K562 (cell line): ENCODE measurements around the gene AWAT1. TPM values are rescaled to one million over a fixed set of nuclear protein-coding genes. Genes with fewer than 3 reads are reported as not detected.

ENCODE experiments used
- ATAC-seq: fragments of 200-7000 bp; cut with Tn5 transposase; 3 replicates; pipeline ENCODE4 v1.9.1; 2020; ENCODE audit warnings: moderate library complexity
- BruUV-seq: library from RNA; stranded (reverse); fragments of 400-500 nt; replicated peaks from 2 replicates; lab custom pipeline; 2021; lab: Mats Ljungman, UMichigan
- CTCF ChIA-PET: fragments of 300-600 bp; formaldehyde crosslinking; extraction: SDS; loops from one replicate; lab custom pipeline; 2021; ENCODE audit warnings: low intra/inter-chr PET ratio; lab: Yijun Ruan, JAX
- POLR2A ChIA-PET: fragments of 300-600, 350-650 bp; sonication (Branson Sonifier 250); formaldehyde crosslinking; extraction: SDS; loops from one replicate; lab custom pipeline; 2021; ENCODE audit warnings: antibody characterized with exemption, inconsistent platforms; lab: Yijun Ruan, JAX
- DNase-seq, 4 experiments: peaks; one replicate each; pipeline versions ENCODE4 v3.0.0 to v3.0.0-alpha.2; 2011 to 2018; ENCODE audit warnings: low spot score in 3 of 4, mixed read lengths in 3 of 4; ENCODE audit errors: extremely low read depth in 1 of 4
- FAIRE-seq: peaks from 2 replicates; lab custom pipeline; 2011; peaks lifted over from hg19 to GRCh38; lab: Jason Lieb, UNC
- H2AFZ ChIP-seq: 2 replicates; pipeline ENCODE4 v1.6.0; 2011; ENCODE audit warnings: low read depth, low read length, control low read depth, inconsistent platforms
- H3K27ac ChIP-seq: fragments of 200-600 bp; 3 replicates; pipeline ENCODE4 v1.8.0; 2011; ENCODE audit warnings: low read depth, mild to moderate bottlenecking, control low read depth, inconsistent platforms, low read length, moderate library complexity, mixed read lengths; ENCODE audit errors: extremely low read depth
- H3K27me3 ChIP-seq, 2 experiments: fragments of 300-600 bp in 1 of 2; 2 replicates in 1 of 2; 3 replicates in 1 of 2; pipeline versions ENCODE4 v1.6.0 to v1.8.0; 2011; ENCODE audit warnings: inconsistent platforms in 2 of 2, low read length in 2 of 2, mild to moderate bottlenecking in 1 of 2, mixed read lengths in 1 of 2, moderate library complexity in 1 of 2; ENCODE audit not compliant: control insufficient read depth in 2 of 2, insufficient read depth in 2 of 2
- H3K36me3 ChIP-seq: fragments of 300-600 bp; 3 replicates; pipeline ENCODE4 v1.8.0; 2011; ENCODE audit warnings: mild to moderate bottlenecking, low read length, inconsistent platforms; ENCODE audit not compliant: control insufficient read depth, insufficient read depth
- H3K4me1 ChIP-seq, 2 experiments: fragments of 200-600 bp in 1 of 2; replicated peaks in 1 of 2; 2 replicates in 1 of 2; 3 replicates in 1 of 2; pipeline versions ENCODE4 v1.5.1 to v1.8.0; 2011; ENCODE audit warnings: inconsistent platforms in 2 of 2, low read length in 2 of 2, mild to moderate bottlenecking in 1 of 2, mixed read lengths in 1 of 2, moderate library complexity in 1 of 2; ENCODE audit not compliant: control insufficient read depth in 2 of 2, insufficient read depth in 2 of 2
- H3K4me2 ChIP-seq: 2 replicates; pipeline ENCODE4 v1.6.1; 2011; ENCODE audit warnings: low read length, control low read depth, inconsistent platforms, mixed read lengths; ENCODE audit not compliant: insufficient read depth
- H3K4me3 ChIP-seq: fragments of 200-600 bp; sonication (generic), shearing (Covaris generic); 2 replicates; pipeline ENCODE4 v1.5.1; 2016; ENCODE audit warnings: control low read depth, inconsistent platforms
- H3K79me2 ChIP-seq: fragments of 200-600 bp; 3 replicates; pipeline ENCODE4 v1.8.0; 2011; ENCODE audit warnings: low read length, inconsistent platforms; ENCODE audit not compliant: control insufficient read depth, insufficient read depth
- H3K9ac ChIP-seq, 2 experiments: 2 replicates each; pipeline versions ENCODE4 v1.6.0 to v1.6.1; 2011; ENCODE audit warnings: low read depth in 2 of 2, low read length in 2 of 2, control low read depth in 1 of 2, inconsistent platforms in 1 of 2, mild to moderate bottlenecking in 1 of 2, mixed read lengths in 1 of 2; ENCODE audit not compliant: insufficient read depth in 1 of 2
- H3K9me1 ChIP-seq: one replicate; pipeline ENCODE4 v1.6.0; 2011; ENCODE audit warnings: inconsistent platforms, mild to moderate bottlenecking, low read length, moderate library complexity; ENCODE audit not compliant: control insufficient read depth, insufficient read depth
- H3K9me3 ChIP-seq: replicated peaks from 2 replicates; pipeline ENCODE4 v1.5.1; 2011; ENCODE audit warnings: low read depth, low read length, inconsistent platforms; ENCODE audit not compliant: control insufficient read depth, insufficient read depth
- H4K20me1 ChIP-seq: replicated peaks from 2 replicates; pipeline ENCODE4 v1.6.1; 2011; ENCODE audit warnings: low read length, inconsistent platforms, mixed read lengths; ENCODE audit not compliant: control insufficient read depth, insufficient read depth
- CAMTA2 ChIP-seq: fragments of 250-450 bp; sonication (Bioruptor Pico); conservative IDR thresholded peaks from 2 replicates; pipeline ENCODE4 v1.5.1; 2022
- CREB1 ChIP-seq, 2 experiments: sonication (generic) in 1 of 2; formaldehyde crosslinking in 1 of 2; IDR thresholded peaks; 2 replicates each; pipeline versions ENCODE4 v1.6.1 to v1.8.0; 2012 to 2022; ENCODE audit warnings: inconsistent platforms in 1 of 2, mild to moderate bottlenecking in 1 of 2, missing genetic modification reagents in 1 of 2, moderate library complexity in 1 of 2
- E2F3 ChIP-seq: fragments of 250-450 bp; sonication (Bioruptor Pico); IDR thresholded peaks from 2 replicates; pipeline ENCODE4 v1.4.0; 2020; ENCODE audit warnings: mild to moderate bottlenecking
- KLF6 ChIP-seq: fragments of 250-450 bp; sonication (Bioruptor Pico); IDR thresholded peaks from 2 replicates; pipeline ENCODE4 v1.4.0; 2020; ENCODE audit warnings: mild to moderate bottlenecking, moderate library complexity, borderline replicate concordance
- NELFE ChIP-seq: IDR thresholded peaks from 2 replicates; pipeline ENCODE4 v1.6.1; 2011; ENCODE audit warnings: mild to moderate bottlenecking; ENCODE audit not compliant: insufficient read depth, insufficient read length
- NONO ChIP-seq, 2 experiments: fragments of 200-400 bp in 1 of 2; fragments of 450-650 bp in 1 of 2; formaldehyde crosslinking in 1 of 2; IDR thresholded peaks; 2 replicates each; pipeline ENCODE4 v1.6.1; 2017; ENCODE audit warnings: low read depth in 2 of 2, mild to moderate bottlenecking in 2 of 2, moderate library complexity in 2 of 2, low read length in 1 of 2
- PHF8 ChIP-seq: fragments of 200-600 bp; sonication (generic); IDR thresholded peaks from 2 replicates; pipeline ENCODE4 v1.6.1; 2012; ENCODE audit warnings: mixed run types, mild to moderate bottlenecking, inconsistent platforms, low read length, moderate library complexity, borderline replicate concordance
- RBFOX2 ChIP-seq: fragments of 200-400 bp; formaldehyde crosslinking; IDR thresholded peaks from 2 replicates; pipeline ENCODE4 v1.6.1; 2017; ENCODE audit warnings: low read depth, mild to moderate bottlenecking, low read length, moderate library complexity
- SMC3 ChIP-seq: conservative IDR thresholded peaks from 2 replicates; pipeline ENCODE4 v1.6.1; 2011; ENCODE audit warnings: low read depth, low read length, improper control_type of control experiment; ENCODE audit not compliant: insufficient read depth
- TRIM24 ChIP-seq, 2 experiments: fragments of 450-650 bp; IDR thresholded peaks; 2 replicates each; pipeline ENCODE4 v1.6.1; 2016
- ZC3H8 ChIP-seq: fragments of 450-650 bp; IDR thresholded peaks from 2 replicates; pipeline ENCODE4 v1.6.1; 2017
- ZNF143 ChIP-seq: sonication (generic); formaldehyde crosslinking; IDR thresholded peaks from 2 replicates; pipeline ENCODE4 v1.9.0; 2022; ENCODE audit warnings: mild to moderate bottlenecking, missing genetic modification reagents
- ZNF75A ChIP-seq: fragments of 450-650 bp; formaldehyde crosslinking; IDR thresholded peaks from 2 replicates; pipeline ENCODE4 v1.4.0; 2020; ENCODE audit warnings: mild to moderate bottlenecking
- WGBS: fragments of 100-300 bp; shearing (Covaris generic); methylation state at CpG from one replicate; pipeline ENCODE4 v1.1.6; 2016; ENCODE audit warnings: low coverage, mixed read lengths; ENCODE audit not compliant: insufficient coverage; ENCODE audit errors: missing lambda C conversion rate; 5-methylcytosine and 5-hydroxymethylcytosine counted together
- in situ Hi-C: fragments of 300-500 bp; cut with MboI; formaldehyde crosslinking; loops from 4 replicates; pipeline ENCODE4 v1.15.0; 2018; ENCODE audit warnings: inconsistent platforms, mixed read lengths
- intact Hi-C: fragments of 100-400 bp; cut with micrococcal nuclease; formaldehyde crosslinking; loops from 2 replicates; pipeline ENCODE4 v1.14.2; 2022
- polyA plus RNA-seq, 8 experiments: library from polyadenylated mRNA; depleted of rRNA in 4 of 8; stranded (reverse) in 5 of 8; unstranded in 3 of 8; fragments of >200 nt; fragmentation: Nextera tagmentation in 2 of 8; fragmentation: Illumina TruSeq in 1 of 8; extraction: Ambion mirVana in 2 of 8; extraction: Trizol in 1 of 8; gene quantifications; 2 replicates each; pipeline versions ENCODE4 v1.2.1 to v1.2.3, GENCODE V29; 2011 to 2014; ENCODE audit warnings: inconsistent platforms in 1 of 8, missing spikeins in 1 of 8
- total RNA-seq, 7 experiments: library from RNA; depleted of rRNA in 6 of 7; stranded (reverse); fragments of >200 nt in 6 of 7; fragmentation: Illumina TruSeq in 2 of 7; extraction: Trizol in 2 of 7; gene quantifications; 2 replicates each; pipeline versions ENCODE4 v1.2.1 to v1.2.3, GENCODE V29; 2011 to 2021; ENCODE audit warnings: low replicate concordance in 1 of 7

AWAT1 gene
- total and polyA plus RNA-seq, 9 of the 15 experiments (the other 6 are each of a cell fraction or from before 2014, with no cell fraction given) = not detected

- Histone ChIP-seq H3K4me1 (no peaks in the 10 kb centered on the region), H3K79me2 (no peaks in the 10 kb centered on the region), H3K4me2 (no peak overlapping the region), H3K27me3 (no peaks in the 10 kb centered on the region), H3K9me3 (no peaks in the 10 kb centered on the region), H4K20me1 (no peaks in the 10 kb centered on the region), H3K27ac (no peak overlapping the region), H3K9ac (no peak overlapping the region), H3K4me3 (no peak overlapping the region), H3K9me1 (no peaks in the 10 kb centered on the region), H2AFZ (no peak overlapping the region), H3K36me3 (no peaks in the 10 kb centered on the region)
- ChIA-PET POLR2A (no interaction called here), CTCF (no interaction called here)
- TF ChIP-seq ZNF75A (CRISPR knock-in tag) = no peak
- no peak for TF ChIP-seq E2F3 (CRISPR knock-in tag)
- no peak for TF ChIP-seq ZC3H8
- no peak for TF ChIP-seq NELFE
- TF ChIP-seq PHF8 = no peak
- no peak for TF ChIP-seq TRIM24 (IDR thresholded peaks at IDR 0.05)
- no peak for TF ChIP-seq KLF6
- no peak for TF ChIP-seq NONO (IDR thresholded peaks at IDR 0.05; ENCODE audit: low read depth in 2 of 2, low read length in 1 of 2)
- no TSS peak for BruUV-seq
- in situ Hi-C loops = no loop called here
- no peak for FAIRE-seq
- ATAC-seq = no peak
- no peak for DNase-seq
- intact Hi-C loops = no loop called here
Measured at GRCh38 chrX:70226048-70226447, 8.4 kb upstream of the AWAT1 start.

GRCh38 chrX:70226687-70227086 lies 7.8 kb upstream of the AWAT1 start:
- Histone ChIP-seq H3K4me2 (no peak overlapping the region), H3K36me3 (no peaks in the 10 kb centered on the region), H2AFZ (no peak overlapping the region), H3K9me3 (no peaks in the 10 kb centered on the region), H3K9ac (no peak overlapping the region), H3K4me3 (no peak overlapping the region), H3K27me3 (no peaks in the 10 kb centered on the region), H3K79me2 (no peaks in the 10 kb centered on the region), H4K20me1 (no peaks in the 10 kb centered on the region), H3K4me1 (peaks cover 0 to 3% of the 10 kb centered on the region in 2 experiments; a peak in 1 of 5 replicates), H3K9me1 (no peaks in the 10 kb centered on the region), H3K27ac (no peak overlapping the region)
- in situ Hi-C loops = no loop called here
- intact Hi-C loops = no loop called here
- POLR2A ChIA-PET = no interaction called here
- FAIRE-seq = no peak
- CTCF ChIA-PET = no interaction called here
- TF ChIP-seq RBFOX2 (no peak), ZNF143 (CRISPR knock-in tag) (no peak), CAMTA2 (CRISPR knock-in tag) (no peak), CREB1 (IDR thresholded peaks at IDR 0.05) (no peak), CREB1 (CRISPR knock-in tag; IDR thresholded peaks at IDR 0.05) (no peak), SMC3 (no peak)
- WGBS = 5% methylated on average over 2 of the region's 2 CpGs
- no TSS peak for BruUV-seq
- DNase-seq = no peak
- no peak for ATAC-seq
